ENCODE measurements around the gene TMOD1.

Gene TMOD1

GRCh38 chr9:97567182-97567893 lies 65.9 kb downstream of the TMOD1 start:
- Histone ChIP-seq H3K36me3 (ENCODE audit: control insufficient read depth, low read length) (no peaks in the 10 kb centered on the region), H3F3A (ENCODE audit: control insufficient read depth, insufficient read depth) (no peaks in the 10 kb centered on the region), H3K27ac (ENCODE audit: low read depth, low read length) (no peak overlapping the region)

GRCh38 chr9:97567894-97568202 lies 66.4 kb downstream of the TMOD1 start:
- TF ChIP-seq EZH2phosphoT487 (IDR thresholded peaks at IDR 0.05; ENCODE audit: borderline replicate concordance, low read length) (no peak), CTCF (IDR thresholded peaks at IDR 0.05; ENCODE audit: low read depth, low read length, poor library complexity, severe bottlenecking) (no peak)
- Histone ChIP-seq H3K4me3 (ENCODE audit: low read length) (no peak overlapping the region), H3K27ac (ENCODE audit: low read depth, low read length) (no peak overlapping the region), H3K4me1 (ENCODE audit: control insufficient read depth, low read length) (no peaks in the 10 kb centered on the region), H3K36me3 (ENCODE audit: control insufficient read depth, low read length) (no peaks in the 10 kb centered on the region), H3K4me2 (ENCODE audit: low read length) (no peak overlapping the region), H3K79me2 (ENCODE audit: control insufficient read depth, low read length) (no peaks in the 10 kb centered on the region), H3K9me3 (ENCODE audit: control insufficient read depth, insufficient read depth, low read length) (no peaks in the 10 kb centered on the region), H4K20me1 (ENCODE audit: control insufficient read depth, insufficient read depth, low read depth, low read length) (no peaks in the 10 kb centered on the region), H3K27me3 (ENCODE audit: control insufficient read depth, low read length) (no peaks in the 10 kb centered on the region; the same call in 1 of the 2 replicates), H3F3A (ENCODE audit: control insufficient read depth, insufficient read depth) (no peaks in the 10 kb centered on the region), H3K9me2 (replicated peaks; ENCODE audit: control insufficient read depth, low read length) (no peaks in the 10 kb centered on the region)

More at GRCh38 chr9:97567182-97567893, 65.9 kb downstream of the TMOD1 start:
- no peak overlapping the region for H3K4me3 ChIP-seq (ENCODE audit: low read length)
- no peaks in the 10 kb centered on the region; the same call in 1 of the 2 replicates for H3K27me3 ChIP-seq (ENCODE audit: control insufficient read depth, low read length)
- H3K4me2 ChIP-seq (ENCODE audit: low read length): no peak overlapping the region
- no peaks in the 10 kb centered on the region for H4K20me1 ChIP-seq (ENCODE audit: control insufficient read depth, insufficient read depth, low read depth, low read length)
- H3K79me2 ChIP-seq (ENCODE audit: control insufficient read depth, low read length): no peaks in the 10 kb centered on the region
- H3K4me1 ChIP-seq (ENCODE audit: control insufficient read depth, low read length): no peaks in the 10 kb centered on the region
- no peaks in the 10 kb centered on the region for H3K9me2 ChIP-seq (replicated peaks; ENCODE audit: control insufficient read depth, low read length)
- H3K9me3 ChIP-seq (ENCODE audit: control insufficient read depth, insufficient read depth, low read length): no peaks in the 10 kb centered on the region
- TF ChIP-seq EZH2phosphoT487 (IDR thresholded peaks at IDR 0.05; ENCODE audit: borderline replicate concordance, low read length) (no peak), CTCF (IDR thresholded peaks at IDR 0.05; ENCODE audit: low read depth, low read length, poor library complexity, severe bottlenecking) (no peak)

GRCh38 chr9:97568461-97569275 lies 67.2 kb downstream of the TMOD1 start:
- no peaks in the 10 kb centered on the region for H3F3A ChIP-seq (ENCODE audit: control insufficient read depth, insufficient read depth)
- H3K9me3 ChIP-seq (ENCODE audit: control insufficient read depth, insufficient read depth, low read length): no peaks in the 10 kb centered on the region
- H3K4me1 ChIP-seq (ENCODE audit: control insufficient read depth, low read length): no peaks in the 10 kb centered on the region
- no peaks in the 10 kb centered on the region for H3K79me2 ChIP-seq (ENCODE audit: control insufficient read depth, low read length)
- no peak overlapping the region for H3K4me2 ChIP-seq (ENCODE audit: low read length)
- no peaks in the 10 kb centered on the region for H4K20me1 ChIP-seq (ENCODE audit: control insufficient read depth, insufficient read depth, low read depth, low read length)
- H3K27me3 ChIP-seq (ENCODE audit: control insufficient read depth, low read length): no peaks in the 10 kb centered on the region; the same call in 1 of the 2 replicates
- H3K9me2 ChIP-seq (replicated peaks; ENCODE audit: control insufficient read depth, low read length): no peaks in the 10 kb centered on the region
- no peak for TF ChIP-seq CTCF (IDR thresholded peaks at IDR 0.05; ENCODE audit: low read depth, low read length, poor library complexity, severe bottlenecking)
- no peak for TF ChIP-seq EZH2phosphoT487 (IDR thresholded peaks at IDR 0.05; ENCODE audit: borderline replicate concordance, low read length)
- H3K4me3 ChIP-seq (ENCODE audit: low read length): no peak overlapping the region
- no peak overlapping the region for H3K27ac ChIP-seq (ENCODE audit: low read depth, low read length)
- H3K36me3 ChIP-seq (ENCODE audit: control insufficient read depth, low read length): no peaks in the 10 kb centered on the region

Measured in DOHH2 (cell line).